ENCODE measurements around the gene SLC26A6. TPM values are rescaled to one million over a fixed set of nuclear protein-coding genes. Genes with fewer than 3 reads are reported as not detected.

SLC26A6 gene
- total RNA-seq, 2 experiments from 2014 or later = 58.0 to 61.5 TPM

DNA sequence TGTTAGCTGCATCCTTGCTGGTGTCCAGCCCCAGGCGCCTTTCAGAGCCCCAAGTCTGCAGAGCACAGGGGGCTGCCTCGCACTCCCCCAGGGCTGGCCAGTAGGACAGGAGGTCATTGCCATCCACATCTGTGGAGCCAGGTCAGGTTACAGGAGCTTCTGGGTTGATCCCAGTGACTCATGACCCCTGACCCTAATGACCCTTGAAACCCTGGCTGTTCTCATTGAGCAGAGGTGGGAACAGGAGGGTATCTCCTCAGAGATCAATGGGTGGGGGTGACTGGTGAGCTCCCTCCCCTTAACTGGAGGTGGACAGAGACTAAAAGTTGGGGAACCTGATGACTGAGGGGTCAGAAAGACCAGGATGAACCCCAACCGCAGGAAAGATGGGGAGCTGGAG is 6.1 kb upstream of the SLC26A6 start:
- H3K27me3 Mint-ChIP-seq (ENCODE audit: low read depth) = no peaks in the 10 kb centered on the region
- ATAC-seq (no peak), DNase-seq (no peak)
- no peaks in the 10 kb centered on the region for H3K9me3 Mint-ChIP-seq (ENCODE audit: insufficient read depth)
- no peak overlapping the region for H3K4me3 Mint-ChIP-seq
- no peak overlapping the region for H3K27ac Mint-ChIP-seq
- H3K4me1 Mint-ChIP-seq (ENCODE audit: low read depth) = peaks cover 9% of the 10 kb centered on the region
- ChIA-PET CTCF (no interaction called here), POLR2A (no interaction called here)
- peaks cover 11% of the 10 kb centered on the region for H3K36me3 Mint-ChIP-seq (ENCODE audit: low read depth)

GRCh38 chr3:48639944-48640606 is 4.8 kb upstream of the SLC26A6 start:
- no peaks in the 10 kb centered on the region for H3K9me3 Mint-ChIP-seq (ENCODE audit: insufficient read depth)
- H3K27me3 Mint-ChIP-seq (ENCODE audit: low read depth) = no peaks in the 10 kb centered on the region
- no peak overlapping the region for H3K4me3 Mint-ChIP-seq
- H3K27ac Mint-ChIP-seq = no peak overlapping the region
- H3K36me3 Mint-ChIP-seq (ENCODE audit: low read depth) = peaks cover 11% of the 10 kb centered on the region
- ATAC-seq (no peak), DNase-seq (no peak)
- POLR2A ChIA-PET = interaction anchor here (1.3 kb wide), 1 partner anchor 9 kb away, joined by 3 read pairs; no protein-coding TSS in a partner anchor
- CTCF ChIA-PET = no interaction called here
- peaks cover 17% of the 10 kb centered on the region for H3K4me1 Mint-ChIP-seq (ENCODE audit: low read depth)

- CTCF ChIA-PET = interaction anchor here (3.6 kb wide), 1 partner anchor 80 kb away, joined by 23 read pairs; the partner anchor contains the start of gene PFKFB4
- no peak for DNase-seq
- no peak overlapping the region for H3K4me3 Mint-ChIP-seq
Observed at GRCh38 chr3:48637305-48637704, 2.0 kb upstream of the SLC26A6 start.

DNA sequence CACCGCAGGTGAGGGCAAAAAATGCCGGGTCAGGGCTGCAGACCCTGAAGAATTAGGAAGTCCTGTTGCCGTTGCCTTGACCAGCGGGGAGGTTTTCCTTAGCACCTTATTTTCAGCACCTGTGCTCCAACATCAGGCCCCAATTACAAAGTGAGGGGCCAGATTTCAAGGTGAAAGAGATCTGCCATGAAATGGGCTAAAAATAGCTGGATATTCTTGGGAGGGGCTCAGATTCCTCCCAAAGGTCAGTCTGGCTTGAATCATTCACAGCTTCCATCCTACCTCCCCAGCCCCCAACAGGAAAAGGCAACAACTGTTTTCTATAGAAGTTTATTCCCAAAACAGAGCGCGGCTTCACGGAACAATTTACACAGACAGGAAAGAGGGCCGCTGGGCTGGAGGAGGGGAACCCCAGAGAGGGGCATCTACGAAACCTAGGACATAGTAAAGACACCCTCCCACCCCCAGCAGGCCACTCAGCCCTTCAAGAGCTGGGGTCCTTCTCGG is 941 bp upstream of the SLC26A6 start:
- peaks cover 16% of the 10 kb centered on the region for H3K36me3 Mint-ChIP-seq (ENCODE audit: low read depth)
- no peaks in the 10 kb centered on the region for H3K27me3 Mint-ChIP-seq (ENCODE audit: low read depth)
- POLR2A ChIA-PET = interaction anchor here (0.7 to 1.5 kb wide), 5 partner anchors 16 to 283 kb away, joined by 3 to 6 read pairs (median 3); partner anchors contain the start of gene IP6K2
- ATAC-seq (no peak), DNase-seq (no peak)
- H3K4me3 Mint-ChIP-seq = peak overlapping the region; percentile 89
- no peaks in the 10 kb centered on the region for H3K9me3 Mint-ChIP-seq (ENCODE audit: insufficient read depth)
- peak overlapping the region; percentile 87 for H3K27ac Mint-ChIP-seq
- H3K4me1 Mint-ChIP-seq (ENCODE audit: low read depth) = peaks cover 30% of the 10 kb centered on the region
- CTCF ChIA-PET = interaction anchor here (1.1 to 3.9 kb wide), 16 partner anchors 9 to 237 kb away, joined by 3 to 42 read pairs (median 5); partner anchors contain the start of genes NCKIPSD, PFKFB4 and UQCRC1

More at GRCh38 chr3:48637305-48637704, 2.0 kb upstream of the SLC26A6 start:
- Mint-ChIP-seq H3K9me3 (ENCODE audit: insufficient read depth) (no peaks in the 10 kb centered on the region), H3K27ac (peak overlapping the region; percentile 32), H3K36me3 (ENCODE audit: low read depth) (peaks cover 16% of the 10 kb centered on the region), H3K4me1 (ENCODE audit: low read depth) (peaks cover 30% of the 10 kb centered on the region), H3K27me3 (ENCODE audit: low read depth) (no peaks in the 10 kb centered on the region)
- no peak for ATAC-seq
- POLR2A ChIA-PET = no interaction called here

GRCh38 chr3:48634661-48635221 is 520 bp downstream of the SLC26A6 start:
- Mint-ChIP-seq H3K27ac (peak overlapping the region; percentile 25), H3K4me1 (ENCODE audit: low read depth) (peaks cover 30% of the 10 kb centered on the region), H3K36me3 (ENCODE audit: low read depth) (peaks cover 18% of the 10 kb centered on the region), H3K27me3 (ENCODE audit: low read depth) (no peaks in the 10 kb centered on the region), H3K9me3 (ENCODE audit: insufficient read depth) (no peaks in the 10 kb centered on the region), H3K4me3 (peak overlapping the region; percentile 89)
- DNase-seq (peak; percentile 68), ATAC-seq (peak; percentile 31)
- ChIA-PET POLR2A (interaction anchor here (0.6 to 1.5 kb wide), 6 partner anchors 8 to 386 kb away, joined by 3 to 6 read pairs (median 4); partner anchors contain the start of gene IP6K2), CTCF (interaction anchor here (0.9 to 3.9 kb wide), 17 partner anchors 11 to 234 kb away, joined by 3 to 42 read pairs (median 5); partner anchors contain the start of genes NCKIPSD, PFKFB4 and UQCRC1)

DNA sequence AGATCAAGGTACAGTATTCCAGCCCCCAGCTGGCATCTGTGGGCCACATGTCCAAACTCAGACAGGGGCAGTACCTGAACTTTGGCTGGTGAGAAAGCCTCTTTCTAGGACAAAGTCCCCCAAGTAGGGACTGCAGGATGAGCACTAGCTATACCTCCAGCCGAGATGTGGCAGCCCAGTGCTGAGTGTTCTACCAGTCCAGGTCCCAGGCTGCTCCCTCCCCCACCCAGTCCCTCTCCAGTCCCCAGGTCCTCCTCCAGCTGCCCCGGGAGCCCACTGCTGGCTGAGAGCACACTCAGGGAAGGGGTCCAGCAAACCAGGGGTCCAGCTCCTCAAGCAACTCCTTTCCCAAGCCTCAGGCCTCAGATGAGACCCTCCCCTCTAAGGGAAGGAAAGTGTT is 1.5 kb downstream of the SLC26A6 start:
- ATAC-seq = no peak

GRCh38 chr3:48633256-48633655 is 2.0 kb downstream of the SLC26A6 start:
- H3K27ac Mint-ChIP-seq = no peak overlapping the region
- peaks cover 30% of the 10 kb centered on the region for H3K4me1 Mint-ChIP-seq (ENCODE audit: low read depth)
- H3K4me3 Mint-ChIP-seq = peak overlapping the region; percentile 0
- H3K9me3 Mint-ChIP-seq (ENCODE audit: insufficient read depth) = no peaks in the 10 kb centered on the region
- ATAC-seq (no peak), DNase-seq (no peak)
- H3K27me3 Mint-ChIP-seq (ENCODE audit: low read depth) = no peaks in the 10 kb centered on the region
- CTCF ChIA-PET = interaction anchor here (3.5 to 3.9 kb wide), 3 partner anchors 9 to 232 kb away, joined by 17 to 42 read pairs (median 21); no protein-coding TSS in a partner anchor
- POLR2A ChIA-PET = interaction anchor here (0.5 to 1.1 kb wide), 2 partner anchors 16 to 165 kb away, joined by 3 to 5 read pairs; no protein-coding TSS in a partner anchor
- H3K36me3 Mint-ChIP-seq (ENCODE audit: low read depth) = peaks cover 25% of the 10 kb centered on the region

More for the DNA sequence above, 1.5 kb downstream of the SLC26A6 start:
- ChIA-PET CTCF (interaction anchor here (2.3 to 3.9 kb wide), 5 partner anchors 10 to 233 kb away, joined by 7 to 42 read pairs (median 21); partner anchors contain the start of gene UQCRC1), POLR2A (interaction anchor here (0.6 to 1.0 kb wide), 2 partner anchors 334 to 387 kb away, joined by 3 to 4 read pairs; no protein-coding TSS in a partner anchor)
- H3K9me3 Mint-ChIP-seq (ENCODE audit: insufficient read depth) = no peaks in the 10 kb centered on the region
- DNase-seq = no peak
- H3K27ac Mint-ChIP-seq = no peak overlapping the region
- H3K27me3 Mint-ChIP-seq (ENCODE audit: low read depth) = no peaks in the 10 kb centered on the region
- peaks cover 30% of the 10 kb centered on the region for H3K4me1 Mint-ChIP-seq (ENCODE audit: low read depth)
- peaks cover 23% of the 10 kb centered on the region for H3K36me3 Mint-ChIP-seq (ENCODE audit: low read depth)
- H3K4me3 Mint-ChIP-seq = peak overlapping the region; percentile 89

DNA sequence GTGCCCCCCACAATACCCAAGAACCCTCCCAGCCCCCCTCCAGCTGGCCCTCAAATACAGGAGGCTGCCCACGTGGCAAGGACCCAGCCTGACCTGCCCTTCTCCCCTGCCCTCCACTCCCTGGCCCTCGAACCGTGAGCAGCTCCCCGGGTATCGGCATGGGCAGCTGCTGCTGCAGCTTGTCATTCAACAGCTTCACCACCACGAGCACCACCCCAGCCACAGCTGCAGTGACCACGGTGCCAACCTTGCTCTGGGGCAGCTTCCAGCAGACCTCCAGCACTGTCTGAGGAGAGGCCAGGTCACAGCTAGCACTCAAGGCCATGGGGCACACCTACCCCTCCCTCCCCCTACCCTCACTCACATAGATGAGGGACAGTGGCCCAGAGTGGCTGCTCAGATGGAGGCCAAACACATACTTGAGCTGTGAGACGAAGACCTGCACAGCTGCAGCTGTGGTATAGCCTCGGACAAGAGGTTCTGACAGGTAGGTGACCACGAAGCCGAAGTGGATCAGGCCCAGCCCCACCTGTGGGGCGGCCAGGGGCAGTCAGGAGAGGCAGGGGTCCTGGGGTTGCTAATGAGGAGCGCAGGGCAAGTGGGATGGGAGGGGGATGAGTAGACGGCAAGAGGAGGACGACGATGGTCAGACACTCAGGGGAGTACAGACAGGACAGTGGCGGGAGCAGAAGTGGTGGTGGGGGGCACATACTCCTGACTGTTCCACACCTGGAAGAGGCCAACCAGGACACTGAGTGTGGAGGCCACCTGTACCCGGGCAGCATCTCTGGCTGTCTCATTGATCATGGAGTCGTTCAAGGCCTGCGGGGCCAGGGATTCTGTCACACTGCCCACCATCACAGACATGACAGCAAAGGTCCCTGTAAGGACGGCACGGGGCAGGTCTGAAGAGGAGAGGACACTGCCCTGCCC is 3.5 kb downstream of the SLC26A6 start:
- ATAC-seq = no peak
- H3K36me3 Mint-ChIP-seq (ENCODE audit: low read depth) = peaks cover 32% of the 10 kb centered on the region

DNA sequence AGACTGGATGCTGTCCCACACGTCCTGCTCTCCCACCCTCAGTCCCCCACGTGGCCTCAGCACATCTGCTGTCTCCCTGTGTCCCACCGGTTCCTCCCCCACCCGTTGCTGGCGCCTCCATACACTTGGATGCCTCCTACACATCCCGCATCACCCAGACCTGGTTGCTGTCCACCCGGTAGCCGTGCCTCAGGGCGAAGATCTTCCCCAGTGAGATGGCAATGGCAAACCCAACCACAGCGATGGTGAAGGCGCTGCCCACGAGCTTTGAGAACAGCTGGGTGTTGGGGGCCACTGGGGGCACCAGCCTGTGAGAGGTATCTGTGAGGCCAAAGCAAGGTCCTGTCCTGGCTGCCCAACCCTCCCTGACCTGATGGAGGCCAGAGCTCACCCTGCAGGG is 4.4 kb downstream of the SLC26A6 start:
- DNase-seq (no peak), ATAC-seq (no peak)
- no peak overlapping the region for H3K27ac Mint-ChIP-seq
- H3K27me3 Mint-ChIP-seq (ENCODE audit: low read depth) = no peaks in the 10 kb centered on the region
- no peaks in the 10 kb centered on the region for H3K9me3 Mint-ChIP-seq (ENCODE audit: insufficient read depth)
- H3K4me3 Mint-ChIP-seq = no peak overlapping the region
- ChIA-PET CTCF (no interaction called here), POLR2A (no interaction called here)
- H3K4me1 Mint-ChIP-seq (ENCODE audit: low read depth) = peaks cover 16% of the 10 kb centered on the region
- H3K36me3 Mint-ChIP-seq (ENCODE audit: low read depth) = peaks cover 38% of the 10 kb centered on the region

More for the DNA sequence above, 3.5 kb downstream of the SLC26A6 start:
- CTCF ChIA-PET = no interaction called here
- H3K4me3 Mint-ChIP-seq = no peak overlapping the region
- POLR2A ChIA-PET = interaction anchor here (0.6 kb wide), 1 partner anchor 71 kb away, joined by 3 read pairs; no protein-coding TSS in a partner anchor
- H3K27ac Mint-ChIP-seq = no peak overlapping the region
- H3K27me3 Mint-ChIP-seq (ENCODE audit: low read depth) = no peaks in the 10 kb centered on the region
- no peak for DNase-seq
- peaks cover 26% of the 10 kb centered on the region for H3K4me1 Mint-ChIP-seq (ENCODE audit: low read depth)
- H3K9me3 Mint-ChIP-seq (ENCODE audit: insufficient read depth) = no peaks in the 10 kb centered on the region

DNA sequence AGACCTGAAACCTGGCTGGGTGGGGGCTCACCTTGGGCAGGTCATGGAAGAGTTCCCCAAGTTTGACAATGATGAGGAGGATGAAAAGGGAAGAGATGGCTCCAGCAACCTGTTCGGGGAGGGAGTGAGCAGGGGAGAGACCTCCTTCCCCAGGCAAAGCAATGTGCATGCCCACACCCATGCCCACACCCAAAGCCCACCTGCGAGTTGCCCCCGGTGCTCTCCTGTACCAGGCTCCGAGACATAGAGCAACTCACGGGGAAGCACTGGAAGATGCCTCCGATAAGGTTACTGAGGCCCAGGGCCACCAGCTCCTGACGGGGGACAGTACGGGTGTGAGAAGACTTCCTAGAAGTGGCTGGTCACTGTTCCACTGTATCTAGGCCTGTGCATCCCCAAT is 4.9 kb downstream of the SLC26A6 start:
- Mint-ChIP-seq H3K9me3 (ENCODE audit: insufficient read depth) (no peaks in the 10 kb centered on the region), H3K36me3 (ENCODE audit: low read depth) (peaks cover 38% of the 10 kb centered on the region), H3K4me3 (no peak overlapping the region), H3K4me1 (ENCODE audit: low read depth) (peaks cover 14% of the 10 kb centered on the region), H3K27me3 (ENCODE audit: low read depth) (no peaks in the 10 kb centered on the region), H3K27ac (no peak overlapping the region)
- ChIA-PET POLR2A (no interaction called here), CTCF (no interaction called here)
- DNase-seq = no peak
- ATAC-seq = no peak

- Mint-ChIP-seq H3K27me3 (ENCODE audit: low read depth) (no peaks in the 10 kb centered on the region), H3K4me3 (no peak overlapping the region), H3K4me1 (ENCODE audit: low read depth) (peaks cover 15% of the 10 kb centered on the region), H3K27ac (no peak overlapping the region), H3K9me3 (ENCODE audit: insufficient read depth) (no peaks in the 10 kb centered on the region), H3K36me3 (ENCODE audit: low read depth) (peaks cover 38% of the 10 kb centered on the region)
- ATAC-seq = no peak
- ChIA-PET CTCF (no interaction called here), POLR2A (interaction anchor here (0.8 kb wide), 1 partner anchor 9 kb away, joined by 6 read pairs; the partner anchor contains the start of gene TMEM89)
- no peak for DNase-seq
Observed at GRCh38 chr3:48629894-48630293, 5.4 kb downstream of the SLC26A6 start.

Data from activated CD8-positive, alpha-beta T cell treated with anti-CD3 and anti-CD28 coated beads, Interleukin-2, amount 10 ng/mL, durations not matched to agents 7 days and 5 days (primary cell).